Liver (tissue), 9 donors: Measurements from ENCODE around the gene UBASH3B. TPM values are rescaled to one million over a fixed set of nuclear protein-coding genes. Genes with fewer than 3 reads are reported as not detected.
A peak's percentile ranks its signal among the peaks of the same experiment; 100 is the strongest.

Experiments used
- DNase-seq: peaks from one replicate; pipeline ENCODE4 v3.0.0-alpha.2; 2017; ENCODE audit warnings: low spot score
- H3K27ac ChIP-seq, 2 donors: one replicate each; pipeline ENCODE4 v1.7.0; 2013; ENCODE audit warnings: inconsistent platforms in 2 of 2, low read length in 2 of 2, control low read depth in 1 of 2, low read depth in 1 of 2, mild to moderate bottlenecking in 1 of 2
- H3K27me3 ChIP-seq, 4 donors: one replicate each; pipeline versions ENCODE4 v1.6.1 to v1.7.0; 2013; ENCODE audit warnings: low read length in 3 of 4, inconsistent platforms in 1 of 4, mild to moderate bottlenecking in 1 of 4, moderate library complexity in 1 of 4; ENCODE audit not compliant: control insufficient read depth in 4 of 4, insufficient read depth in 4 of 4
- H3K36me3 ChIP-seq, 4 donors: one replicate each; pipeline versions ENCODE4 v1.6.1 to v1.7.0; 2013; ENCODE audit warnings: low read length in 3 of 4, mild to moderate bottlenecking in 3 of 4, low read depth in 1 of 4, moderate library complexity in 1 of 4; ENCODE audit not compliant: control insufficient read depth in 4 of 4, insufficient read depth in 3 of 4
- H3K4me1 ChIP-seq, 4 donors: one replicate each; pipeline versions ENCODE4 v1.6.1 to v1.7.0; 2013; ENCODE audit warnings: low read length in 3 of 4, mild to moderate bottlenecking in 3 of 4, moderate library complexity in 1 of 4; ENCODE audit not compliant: control insufficient read depth in 4 of 4, insufficient read depth in 4 of 4
- H3K4me3 ChIP-seq, 3 donors: one replicate each; pipeline versions ENCODE4 v1.6.1 to v1.7.0; 2013; ENCODE audit warnings: low read length in 3 of 3, control low read depth in 1 of 3, low read depth in 1 of 3, mild to moderate bottlenecking in 1 of 3
- H3K9ac ChIP-seq, 2 donors: one replicate each; pipeline ENCODE4 v1.7.0; 2013; ENCODE audit warnings: low read length in 2 of 2, mild to moderate bottlenecking in 2 of 2, moderate library complexity in 2 of 2, control low read depth in 1 of 2, low read depth in 1 of 2
- H3K9me3 ChIP-seq, 4 donors: one replicate each; pipeline versions ENCODE4 v1.6.1 to v1.7.0; 2013; ENCODE audit warnings: low read length in 3 of 4; ENCODE audit not compliant: control insufficient read depth in 4 of 4
- ATF3 ChIP-seq: IDR thresholded peaks from 2 replicates; pipeline ENCODE4 v1.6.1; 2016; ENCODE audit warnings: antibody characterized with exemption
- EGR1 ChIP-seq, 2 donors: IDR thresholded peaks; 2 replicates each; pipeline ENCODE4 v1.6.1; 2016 to 2018; ENCODE audit warnings: antibody characterized with exemption in 2 of 2, low read depth in 2 of 2
- FOXA1 ChIP-seq: IDR thresholded peaks from 2 replicates; pipeline ENCODE4 v1.6.1; 2016; ENCODE audit warnings: antibody characterized with exemption
- GABPA ChIP-seq, 2 donors: IDR thresholded peaks in 1 of 2; conservative IDR thresholded peaks in 1 of 2; 2 replicates each; pipeline ENCODE4 v1.6.1; 2016; ENCODE audit warnings: antibody characterized with exemption in 2 of 2, mild to moderate bottlenecking in 1 of 2, moderate library complexity in 1 of 2
- HNF4A ChIP-seq, 2 donors: conservative IDR thresholded peaks; 2 replicates each; pipeline ENCODE4 v1.6.1; 2016; ENCODE audit warnings: antibody characterized with exemption in 2 of 2, mild to moderate bottlenecking in 2 of 2
- HNF4G ChIP-seq: IDR thresholded peaks from 2 replicates; pipeline ENCODE4 v1.6.1; 2016; ENCODE audit warnings: antibody characterized with exemption
- JUND ChIP-seq, 2 donors: IDR thresholded peaks; 2 replicates each; pipeline ENCODE4 v1.6.1; 2016; ENCODE audit warnings: antibody characterized with exemption in 2 of 2
- NR2F2 ChIP-seq: IDR thresholded peaks from 2 replicates; pipeline ENCODE4 v1.6.1; 2016; ENCODE audit warnings: antibody characterized with exemption
- RAD21 ChIP-seq, 2 donors: IDR thresholded peaks; 2 replicates each; pipeline ENCODE4 v1.6.1; 2016; ENCODE audit warnings: antibody characterized with exemption in 2 of 2, mild to moderate bottlenecking in 2 of 2
- RXRA ChIP-seq, 2 donors: IDR thresholded peaks; 2 replicates each; pipeline ENCODE4 v1.6.1; 2017 to 2018; ENCODE audit warnings: antibody characterized with exemption in 2 of 2, mild to moderate bottlenecking in 1 of 2
- TAF1 ChIP-seq: conservative IDR thresholded peaks from 2 replicates; pipeline ENCODE4 v1.6.1; 2016; ENCODE audit warnings: antibody characterized with exemption, mild to moderate bottlenecking
- YY1 ChIP-seq: IDR thresholded peaks from 2 replicates; pipeline ENCODE4 v1.6.1; 2016; ENCODE audit warnings: antibody characterized with exemption, mild to moderate bottlenecking
- WGBS: extraction: QIAGEN DNeasy Blood & Tissue Kit; methylation state at CpG from one replicate; pipeline ENCODE4 v1.1.7; 2013; 5-methylcytosine and 5-hydroxymethylcytosine counted together
- polyA plus RNA-seq, 2 donors: library from polyadenylated mRNA; stranded (reverse) in 1 of 2; unstranded in 1 of 2; fragments of 200-250 nt in 1 of 2; fragments of >200 nt in 1 of 2; fragmentation: Nextera tagmentation in 1 of 2; extraction: Ambion mirVana in 1 of 2; gene quantifications; one replicate each; pipeline versions ENCODE4 v1.2.1 to v1.2.3, GENCODE V29; 2013 to 2015
- total RNA-seq, 2 donors: library from RNA; depleted of rRNA; stranded (reverse); fragments of >200 nt; gene quantifications; one replicate each; pipeline ENCODE4 v1.2.3, GENCODE V29; 2014
- TF ChIP-seq, protein P1 (sequence below): IDR thresholded peaks from 2 replicates; pipeline ENCODE4 v1.6.1; 2016; ENCODE audit warnings: antibody characterized with exemption
- TF ChIP-seq, protein P2 (sequence below): IDR thresholded peaks from 2 replicates; pipeline ENCODE4 v1.6.1; 2016; ENCODE audit warnings: antibody characterized with exemption
- donor health status: healthy.
- donor health status: healthy.
- donor health status: healthy.
- donor health status: healthy.
- donor health status: healthy.

UBASH3B gene
- total and polyA plus RNA-seq, 4 donors, result 0.48 to 5.5 (median 2.5) TPM

GRCh38 chr11:122647736-122648275 lies 7.7 kb upstream of the UBASH3B start:
- Histone ChIP-seq H3K27me3 (peaks cover 0 to 2% (median 0%) of the 10 kb centered on the region in 4 donors), H3K9me3 (no peaks in the 10 kb centered on the region), H3K4me1 (no peaks in the 10 kb centered on the region), H3K9ac (no peak overlapping the region), H3K27ac (no peak overlapping the region), H3K36me3 (no peaks in the 10 kb centered on the region), H3K4me3 (no peak overlapping the region)
- no peak for DNase-seq
- TF ChIP-seq NR2F2, result no peak
- TF ChIP-seq, protein P1, sequence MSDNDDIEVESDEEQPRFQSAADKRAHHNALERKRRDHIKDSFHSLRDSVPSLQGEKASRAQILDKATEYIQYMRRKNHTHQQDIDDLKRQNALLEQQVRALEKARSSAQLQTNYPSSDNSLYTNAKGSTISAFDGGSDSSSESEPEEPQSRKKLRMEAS, result peak; percentile 68

GRCh38 chr11:122649116-122649515 lies 6.4 kb upstream of the UBASH3B start:
- no peak for TF ChIP-seq YY1
- no peak for TF ChIP-seq NR2F2
- TF ChIP-seq ATF3, result no peak
- TF ChIP-seq, protein P1, result no peak
- TF ChIP-seq HNF4G, result no peak
- TF ChIP-seq, protein P2, sequence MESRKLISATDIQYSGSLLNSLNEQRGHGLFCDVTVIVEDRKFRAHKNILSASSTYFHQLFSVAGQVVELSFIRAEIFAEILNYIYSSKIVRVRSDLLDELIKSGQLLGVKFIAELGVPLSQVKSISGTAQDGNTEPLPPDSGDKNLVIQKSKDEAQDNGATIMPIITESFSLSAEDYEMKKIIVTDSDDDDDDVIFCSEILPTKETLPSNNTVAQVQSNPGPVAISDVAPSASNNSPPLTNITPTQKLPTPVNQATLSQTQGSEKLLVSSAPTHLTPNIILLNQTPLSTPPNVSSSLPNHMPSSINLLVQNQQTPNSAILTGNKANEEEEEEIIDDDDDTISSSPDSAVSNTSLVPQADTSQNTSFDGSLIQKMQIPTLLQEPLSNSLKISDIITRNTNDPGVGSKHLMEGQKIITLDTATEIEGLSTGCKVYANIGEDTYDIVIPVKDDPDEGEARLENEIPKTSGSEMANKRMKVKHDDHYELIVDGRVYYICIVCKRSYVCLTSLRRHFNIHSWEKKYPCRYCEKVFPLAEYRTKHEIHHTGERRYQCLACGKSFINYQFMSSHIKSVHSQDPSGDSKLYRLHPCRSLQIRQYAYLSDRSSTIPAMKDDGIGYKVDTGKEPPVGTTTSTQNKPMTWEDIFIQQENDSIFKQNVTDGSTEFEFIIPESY, result no peak
- no peak for TF ChIP-seq JUND (IDR thresholded peaks at IDR 0.05)
- TF ChIP-seq EGR1 (IDR thresholded peaks at IDR 0.05; ENCODE audit: low read depth in 2 of 2), result no peak
- TF ChIP-seq GABPA (IDR thresholded peaks at IDR 0.05 in 1 of 2, conservative IDR thresholded peaks at IDR 0.05 in 1 of 2), result no peak
- no peak for TF ChIP-seq RAD21 (IDR thresholded peaks at IDR 0.05)
- TF ChIP-seq HNF4A (conservative IDR thresholded peaks at IDR 0.05), result no peak
- no peak for TF ChIP-seq RXRA (IDR thresholded peaks at IDR 0.05)
- no peak for TF ChIP-seq TAF1
- no peak for TF ChIP-seq FOXA1
- Histone ChIP-seq H3K4me1 (no peaks in the 10 kb centered on the region), H3K9ac (no peak overlapping the region), H3K4me3 (no peak overlapping the region), H3K36me3 (no peaks in the 10 kb centered on the region), H3K27me3 (peaks cover 0 to 2% (median 0%) of the 10 kb centered on the region in 4 donors), H3K27ac (no peak overlapping the region), H3K9me3 (no peaks in the 10 kb centered on the region)
- 79% methylated on average over 3 of the region's 3 CpGs for WGBS
- DNase-seq, result no peak

DNA sequence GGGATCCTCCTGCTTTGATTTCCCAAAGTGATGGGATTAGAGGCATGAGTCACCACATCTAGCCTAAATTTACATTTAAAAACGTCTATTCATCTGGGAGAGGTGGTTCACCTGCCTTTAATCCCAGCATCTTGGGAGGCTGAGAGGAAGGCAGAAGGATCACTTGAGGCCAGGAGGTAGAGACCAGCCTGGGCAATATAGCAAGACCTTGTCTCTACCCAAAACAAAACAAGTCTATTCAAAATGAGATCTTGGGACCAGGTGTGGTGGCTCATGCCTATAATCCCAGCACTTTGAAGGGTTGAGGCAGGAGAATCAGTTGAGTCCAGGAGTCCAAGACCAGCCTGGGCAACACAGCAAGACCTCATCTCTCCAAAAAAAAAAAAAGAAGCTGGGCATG lies 4.9 kb upstream of the UBASH3B start:
- H3K9ac ChIP-seq, result no peak overlapping the region
- H3K4me1 ChIP-seq, result peaks cover 0 to 3% (median 0%) of the 10 kb centered on the region in 4 donors
- H3K9me3 ChIP-seq, result no peaks in the 10 kb centered on the region
- no peaks in the 10 kb centered on the region for H3K36me3 ChIP-seq
- no peak for TF ChIP-seq GABPA (IDR thresholded peaks at IDR 0.05 in 1 of 2, conservative IDR thresholded peaks at IDR 0.05 in 1 of 2)
- H3K27ac ChIP-seq, result no peak overlapping the region
- 24% methylated on average over 1 of the region's 1 CpG for WGBS
- H3K27me3 ChIP-seq, result no peaks in the 10 kb centered on the region
- no peak overlapping the region for H3K4me3 ChIP-seq
- DNase-seq, result no peak
